ENCODE data around the gene TRIM14. TPM values are rescaled to one million over a fixed set of nuclear protein-coding genes. Genes with fewer than 3 reads are reported as not detected.

The TRIM14 gene
- total RNA-seq, 2 donors from 2014 or later, result 1.8 to 2.0 TPM

DNA sequence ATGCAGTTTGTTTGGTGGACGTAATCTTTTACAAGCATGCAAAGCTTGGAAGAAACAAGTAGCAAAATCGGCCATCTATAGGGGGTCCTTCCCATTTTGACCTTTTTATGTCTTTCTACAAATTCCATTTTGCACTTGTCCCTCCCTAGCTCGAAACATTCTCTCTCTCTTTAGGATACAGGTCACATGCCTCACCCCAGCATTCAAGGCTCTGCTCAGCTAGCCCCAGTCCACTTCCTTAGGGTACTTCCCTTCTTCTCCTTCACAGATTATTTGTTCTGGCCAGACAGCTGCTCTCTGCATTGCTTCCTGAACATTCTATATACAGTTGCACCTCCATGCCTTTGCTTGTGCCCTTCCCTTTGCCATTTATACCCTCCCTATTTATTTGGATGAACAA, 31.7 kb upstream of the TRIM14 start:
- no peak for TF ChIP-seq CTCF (IDR thresholded peaks at IDR 0.05)
- no peaks in the 10 kb centered on the region for H3K27me3 ChIP-seq
- no peak for DNase-seq (ENCODE audit: low spot score)
- no peak overlapping the region for H3K27ac ChIP-seq
- H3K9me3 ChIP-seq, result no peaks in the 10 kb centered on the region
- no peak overlapping the region for H3K4me3 ChIP-seq
- no peaks in the 10 kb centered on the region for H3K36me3 ChIP-seq
- H3K4me1 ChIP-seq, result no peaks in the 10 kb centered on the region

GRCh38 chr9:98150164-98150563, 31.1 kb upstream of the TRIM14 start:
- H3K4me3 ChIP-seq, result no peak overlapping the region
- no peaks in the 10 kb centered on the region for H3K4me1 ChIP-seq
- no peak overlapping the region for H3K27ac ChIP-seq
- H3K9me3 ChIP-seq, result no peaks in the 10 kb centered on the region
- no peak for TF ChIP-seq CTCF (IDR thresholded peaks at IDR 0.05)
- H3K27me3 ChIP-seq, result no peaks in the 10 kb centered on the region
- H3K36me3 ChIP-seq, result no peaks in the 10 kb centered on the region
- DNase-seq (ENCODE audit: low spot score), result no peak

GRCh38 chr9:98149422-98149821, 30.4 kb upstream of the TRIM14 start:
- Histone ChIP-seq H3K4me1 (no peaks in the 10 kb centered on the region), H3K4me3 (no peak overlapping the region), H3K36me3 (no peaks in the 10 kb centered on the region), H3K27ac (no peak overlapping the region), H3K9me3 (no peaks in the 10 kb centered on the region), H3K27me3 (no peaks in the 10 kb centered on the region)
- DNase-seq (ENCODE audit: low spot score), result no peak
- TF ChIP-seq CTCF (IDR thresholded peaks at IDR 0.05), result no peak

DNA sequence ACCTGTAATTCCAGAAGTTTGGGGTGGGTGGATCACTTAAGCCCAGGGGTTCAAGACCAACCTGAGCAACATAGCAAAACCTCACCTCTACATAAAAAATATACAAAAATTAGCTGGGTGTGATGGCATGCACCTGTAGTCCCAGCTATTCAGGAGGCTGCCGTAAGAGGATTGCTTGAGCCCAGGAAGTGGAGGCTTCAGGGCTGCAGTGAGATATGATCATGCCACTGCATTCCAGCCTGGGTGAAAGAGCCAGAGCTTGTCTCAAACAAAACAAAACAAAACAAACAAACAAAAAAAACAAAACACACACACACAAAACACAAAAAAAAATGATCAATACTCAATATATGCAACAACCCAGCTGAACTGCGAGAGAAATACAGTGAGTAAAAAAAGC, 29.5 kb upstream of the TRIM14 start:
- no peaks in the 10 kb centered on the region for H3K27me3 ChIP-seq
- no peak overlapping the region for H3K4me3 ChIP-seq
- no peak for TF ChIP-seq CTCF (IDR thresholded peaks at IDR 0.05)
- no peaks in the 10 kb centered on the region for H3K36me3 ChIP-seq
- no peaks in the 10 kb centered on the region for H3K4me1 ChIP-seq
- no peaks in the 10 kb centered on the region for H3K9me3 ChIP-seq
- no peak for DNase-seq (ENCODE audit: low spot score)
- H3K27ac ChIP-seq, result no peak overlapping the region

DNA sequence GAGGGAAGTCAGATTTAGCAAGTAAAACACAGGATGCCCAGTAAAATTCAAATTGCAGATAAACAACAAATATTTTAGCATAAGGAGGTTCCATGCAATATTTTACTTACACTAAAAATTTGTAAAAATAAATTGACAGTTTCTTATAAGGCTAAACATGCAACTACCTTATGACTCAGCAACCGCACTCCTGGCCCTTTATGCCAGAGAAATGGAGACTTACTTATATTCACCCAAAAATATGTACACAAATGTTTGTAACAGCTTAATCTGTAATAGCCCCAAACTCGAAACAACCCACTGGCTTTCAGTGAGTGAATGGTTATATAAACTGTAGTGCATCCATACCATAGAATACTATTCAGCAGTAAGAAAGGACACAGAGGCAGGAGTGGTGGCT, 28.6 kb upstream of the TRIM14 start:
- Histone ChIP-seq H3K9me3 (no peaks in the 10 kb centered on the region), H3K27me3 (no peaks in the 10 kb centered on the region), H3K4me1 (no peaks in the 10 kb centered on the region), H3K27ac (no peak overlapping the region), H3K4me3 (no peak overlapping the region), H3K36me3 (no peaks in the 10 kb centered on the region)
- no peak for TF ChIP-seq CTCF (IDR thresholded peaks at IDR 0.05)
- DNase-seq (ENCODE audit: low spot score), result no peak

- Histone ChIP-seq H3K27me3 (no peaks in the 10 kb centered on the region), H3K4me1 (no peaks in the 10 kb centered on the region), H3K9me3 (no peaks in the 10 kb centered on the region), H3K36me3 (no peaks in the 10 kb centered on the region), H3K4me3 (no peak overlapping the region), H3K27ac (no peak overlapping the region)
- DNase-seq (ENCODE audit: low spot score), result no peak
- TF ChIP-seq CTCF (IDR thresholded peaks at IDR 0.05), result no peak
Measured at GRCh38 chr9:98146101-98146991, 27.3 kb upstream of the TRIM14 start.

Measured in right atrium auricular region (tissue), 2 donors.